ENCODE data around the gene ARL13B. TPM values are rescaled to one million over a fixed set of nuclear protein-coding genes. Genes with fewer than 3 reads are reported as not detected.

ARL13B gene
- total and polyA plus RNA-seq, 2 donors (not counting 3 experiments of a cell fraction or from before 2014, with no cell fraction given) = 3.8 to 8.6 TPM

DNA sequence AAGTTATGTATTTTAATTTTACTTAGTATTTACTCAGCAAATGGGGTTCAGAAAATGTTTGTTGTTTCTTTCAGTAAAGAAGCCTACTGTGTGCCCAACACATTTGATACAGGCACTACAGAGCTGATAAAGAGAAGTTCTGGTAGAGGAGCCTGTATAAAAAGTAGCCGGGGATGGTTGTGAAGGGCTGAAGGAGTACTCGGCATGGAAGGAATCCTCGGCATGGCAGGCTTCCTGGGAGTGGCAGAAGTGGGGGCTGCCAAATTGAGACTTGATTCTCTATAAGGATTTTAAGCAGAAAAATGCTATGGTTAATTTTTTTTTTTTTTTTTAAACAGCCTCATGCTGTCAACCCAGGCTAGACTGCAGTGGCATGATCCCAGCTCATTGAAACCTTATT is 9.3 kb downstream of the ARL13B start:
- TF ChIP-seq JUN (IDR thresholded peaks at IDR 0.05; ENCODE audit: borderline replicate concordance, insufficient read depth, insufficient read length, low read depth) = no peak
- TF ChIP-seq GATA2 (IDR thresholded peaks at IDR 0.05; ENCODE audit: insufficient read depth, insufficient read length, low read depth, low read length) = no peak
- Histone ChIP-seq H3K4me3 (replicated peaks in 1 of 3; ENCODE audit: insufficient read depth in 1 of 3, low read depth in 1 of 3, low read length in 3 of 3) (no peak overlapping the region), H3K4me1 (ENCODE audit: control insufficient read depth, extremely low read depth, insufficient read depth, low read length) (peaks cover 9% of the 10 kb centered on the region), H3K27me3 (ENCODE audit: control insufficient read depth in 2 of 2, insufficient read depth in 2 of 2, low read length in 2 of 2) (no peaks in the 10 kb centered on the region), H3K9me3 (replicated peaks; ENCODE audit: control insufficient read depth, insufficient read depth, low read length) (no peaks in the 10 kb centered on the region), H3K36me3 (ENCODE audit: control insufficient read depth in 2 of 2, extremely low read depth in 1 of 2, insufficient read depth in 2 of 2, low read length in 2 of 2) (no peaks in the 10 kb centered on the region), H2AFZ (ENCODE audit: low read depth, low read length) (no peak overlapping the region), H3K9me1 (replicated peaks; ENCODE audit: control insufficient read depth, extremely low read depth, insufficient read depth, low read length) (no peaks in the 10 kb centered on the region), H3K27ac (ENCODE audit: insufficient read depth, low read depth, low read length) (no peak overlapping the region), H3K9ac (replicated peaks; ENCODE audit: extremely low read depth, insufficient read depth, low read length) (no peak overlapping the region), H3K79me2 (ENCODE audit: control insufficient read depth, insufficient read depth, low read length) (peaks cover 7% of the 10 kb centered on the region), H4K20me1 (replicated peaks; ENCODE audit: control insufficient read depth, extremely low read depth, insufficient read depth, low read length) (no peaks in the 10 kb centered on the region), H3K4me2 (ENCODE audit: insufficient read depth, low read length) (no peak overlapping the region)
- ChIA-PET CTCF (interaction anchor here (1.1 to 2.2 kb wide), 3 partner anchors 15 to 80 kb away, joined by 3 to 6 read pairs (median 4); no protein-coding TSS in a partner anchor), POLR2A (no interaction called here)
- DNase-seq (ENCODE audit: low read depth, low spot score) = no peak
- no peak for FAIRE-seq
- no TSS peak for BruUV-seq (replicated peaks)
- intact Hi-C loops (cut with micrococcal nuclease) = no loop called here
- dilution Hi-C loops (cut with MboI; ENCODE audit: extremely low pct_ligation_motif_present, low sequenced_read_pairs) = no loop called here

GRCh38 chr3:93991631-93992030 is 11.7 kb downstream of the ARL13B start:
- BruUV-seq (replicated peaks) = no TSS peak
- H3K9ac ChIP-seq (replicated peaks; ENCODE audit: extremely low read depth, insufficient read depth, low read length) = no peak overlapping the region
- no peak overlapping the region for H3K4me2 ChIP-seq (ENCODE audit: insufficient read depth, low read length)
- POLR2A ChIA-PET = no interaction called here
- no peak for DNase-seq (ENCODE audit: low read depth, low spot score)
- peaks cover 5% of the 10 kb centered on the region for H3K79me2 ChIP-seq (ENCODE audit: control insufficient read depth, insufficient read depth, low read length)
- no peaks in the 10 kb centered on the region for H3K27me3 ChIP-seq (ENCODE audit: control insufficient read depth in 2 of 2, insufficient read depth in 2 of 2, low read length in 2 of 2)
- H3K27ac ChIP-seq (ENCODE audit: insufficient read depth, low read depth, low read length) = no peak overlapping the region
- H3K9me1 ChIP-seq (replicated peaks; ENCODE audit: control insufficient read depth, extremely low read depth, insufficient read depth, low read length) = no peaks in the 10 kb centered on the region
- H3K9me3 ChIP-seq (replicated peaks; ENCODE audit: control insufficient read depth, insufficient read depth, low read length) = no peaks in the 10 kb centered on the region
- intact Hi-C loops (cut with micrococcal nuclease) = no loop called here
- no peak overlapping the region for H2AFZ ChIP-seq (ENCODE audit: low read depth, low read length)
- no peaks in the 10 kb centered on the region for H3K36me3 ChIP-seq (ENCODE audit: control insufficient read depth in 2 of 2, extremely low read depth in 1 of 2, insufficient read depth in 2 of 2, low read length in 2 of 2)
- dilution Hi-C loops (cut with MboI; ENCODE audit: extremely low pct_ligation_motif_present, low sequenced_read_pairs) = no loop called here
- FAIRE-seq = no peak
- TF ChIP-seq POLR2A (IDR thresholded peaks at IDR 0.05; ENCODE audit: low read depth, low read length) (no peak), POLR2AphosphoS5 (IDR thresholded peaks at IDR 0.05; ENCODE audit: insufficient read depth, low read depth, low read length) (no peak), MAX (IDR thresholded peaks at IDR 0.05; ENCODE audit: insufficient read depth, insufficient read length) (no peak), MYC (IDR thresholded peaks at IDR 0.05; ENCODE audit: low read depth, low read length) (no peak), EZH2 (IDR thresholded peaks at IDR 0.05; ENCODE audit: borderline replicate concordance, low read depth, low read length, severe bottlenecking) (no peak), JUN (IDR thresholded peaks at IDR 0.05; ENCODE audit: borderline replicate concordance, insufficient read depth, insufficient read length, low read depth) (no peak), GATA2 (IDR thresholded peaks at IDR 0.05; ENCODE audit: insufficient read depth, insufficient read length, low read depth, low read length) (no peak), FOS (IDR thresholded peaks at IDR 0.05; ENCODE audit: borderline replicate concordance, insufficient read depth, low read length) (no peak)
- TF ChIP-seq, protein P1, sequence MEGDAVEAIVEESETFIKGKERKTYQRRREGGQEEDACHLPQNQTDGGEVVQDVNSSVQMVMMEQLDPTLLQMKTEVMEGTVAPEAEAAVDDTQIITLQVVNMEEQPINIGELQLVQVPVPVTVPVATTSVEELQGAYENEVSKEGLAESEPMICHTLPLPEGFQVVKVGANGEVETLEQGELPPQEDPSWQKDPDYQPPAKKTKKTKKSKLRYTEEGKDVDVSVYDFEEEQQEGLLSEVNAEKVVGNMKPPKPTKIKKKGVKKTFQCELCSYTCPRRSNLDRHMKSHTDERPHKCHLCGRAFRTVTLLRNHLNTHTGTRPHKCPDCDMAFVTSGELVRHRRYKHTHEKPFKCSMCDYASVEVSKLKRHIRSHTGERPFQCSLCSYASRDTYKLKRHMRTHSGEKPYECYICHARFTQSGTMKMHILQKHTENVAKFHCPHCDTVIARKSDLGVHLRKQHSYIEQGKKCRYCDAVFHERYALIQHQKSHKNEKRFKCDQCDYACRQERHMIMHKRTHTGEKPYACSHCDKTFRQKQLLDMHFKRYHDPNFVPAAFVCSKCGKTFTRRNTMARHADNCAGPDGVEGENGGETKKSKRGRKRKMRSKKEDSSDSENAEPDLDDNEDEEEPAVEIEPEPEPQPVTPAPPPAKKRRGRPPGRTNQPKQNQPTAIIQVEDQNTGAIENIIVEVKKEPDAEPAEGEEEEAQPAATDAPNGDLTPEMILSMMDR (IDR thresholded peaks at IDR 0.05; ENCODE audit: extremely low read depth in 1 of 2, insufficient read depth in 1 of 2, low read depth in 1 of 2, low read length in 2 of 2) = no peak
- H3K4me3 ChIP-seq (replicated peaks in 1 of 3; ENCODE audit: insufficient read depth in 1 of 3, low read depth in 1 of 3, low read length in 3 of 3) = no peak overlapping the region
- CTCF ChIA-PET = interaction anchor here (1.4 kb wide), 1 partner anchor 10 kb away, joined by 4 read pairs; no protein-coding TSS in a partner anchor
- H3K4me1 ChIP-seq (ENCODE audit: control insufficient read depth, extremely low read depth, insufficient read depth, low read length) = peaks cover 9% of the 10 kb centered on the region
- H4K20me1 ChIP-seq (replicated peaks; ENCODE audit: control insufficient read depth, extremely low read depth, insufficient read depth, low read length) = no peaks in the 10 kb centered on the region
